ENCODE data around the gene SPEM3.

The SPEM3 gene

DNA sequence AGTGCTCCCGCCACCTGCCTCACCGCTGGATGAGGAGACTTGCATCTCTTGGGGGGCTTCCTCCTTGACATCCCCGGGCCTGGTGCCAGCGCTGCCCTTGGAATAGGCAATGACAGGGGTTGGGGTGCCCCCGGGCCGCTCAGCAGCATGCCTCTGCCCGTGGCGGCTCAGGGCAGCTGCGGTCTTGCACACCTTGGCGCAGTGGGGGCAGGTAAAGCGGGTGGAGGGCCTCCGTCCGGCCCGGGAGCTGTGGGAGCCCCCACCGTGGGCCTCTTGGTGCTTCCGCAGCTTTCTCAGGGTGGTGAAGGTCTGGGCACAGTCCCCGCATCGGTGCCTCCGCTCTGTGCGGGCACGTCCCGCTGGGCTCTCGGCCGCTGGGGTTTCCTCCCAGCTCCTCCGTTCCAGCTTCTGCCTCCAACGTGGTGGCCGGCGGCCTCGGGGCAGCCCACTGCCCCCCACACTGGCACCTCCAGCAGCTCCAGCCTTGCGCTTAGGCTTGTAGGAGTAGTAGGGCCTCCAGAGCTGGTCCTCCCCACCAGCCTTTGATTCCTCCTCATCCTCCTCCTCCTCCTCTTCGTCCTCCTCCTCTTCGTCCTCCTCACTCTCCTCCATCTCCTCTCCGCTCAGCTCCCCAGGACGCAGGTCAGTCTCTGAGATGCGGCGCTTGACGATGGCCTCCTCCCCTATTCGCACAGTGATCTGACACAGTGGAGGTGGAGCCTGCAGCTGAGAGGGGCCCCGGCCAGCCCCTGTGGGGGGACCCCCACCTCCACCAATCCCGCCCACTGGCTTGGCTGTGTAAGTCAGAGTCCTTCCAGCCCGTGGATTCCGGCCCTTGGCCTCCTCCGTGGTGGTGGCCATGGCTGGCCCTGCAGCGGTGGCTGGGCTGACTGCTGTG, 34.1 kb downstream of the SPEM3 start:
- no peak overlapping the region for H3K27ac ChIP-seq (ENCODE audit: low read depth, low read length)
- peaks cover 7 to 14% of the 10 kb centered on the region in 2 donors for H3K36me3 ChIP-seq (ENCODE audit: control insufficient read depth in 1 of 2, insufficient read depth in 2 of 2, low read length in 2 of 2)
- no peak overlapping the region for H3K4me3 ChIP-seq (ENCODE audit: low read depth in 1 of 2, low read length in 2 of 2)
- no peaks in the 10 kb centered on the region for H3K27me3 ChIP-seq (ENCODE audit: control insufficient read depth in 1 of 2, insufficient read depth in 2 of 2, low read length in 2 of 2)
- H3K9ac ChIP-seq (ENCODE audit: low read depth in 1 of 2, low read length in 2 of 2): no peak overlapping the region
- no peaks in the 10 kb centered on the region for H3K9me3 ChIP-seq (ENCODE audit: control insufficient read depth in 1 of 2, low read length in 2 of 2)
- H3K4me1 ChIP-seq (ENCODE audit: control insufficient read depth in 1 of 2, insufficient read depth in 2 of 2, low read length in 2 of 2): no peaks in the 10 kb centered on the region

DNA sequence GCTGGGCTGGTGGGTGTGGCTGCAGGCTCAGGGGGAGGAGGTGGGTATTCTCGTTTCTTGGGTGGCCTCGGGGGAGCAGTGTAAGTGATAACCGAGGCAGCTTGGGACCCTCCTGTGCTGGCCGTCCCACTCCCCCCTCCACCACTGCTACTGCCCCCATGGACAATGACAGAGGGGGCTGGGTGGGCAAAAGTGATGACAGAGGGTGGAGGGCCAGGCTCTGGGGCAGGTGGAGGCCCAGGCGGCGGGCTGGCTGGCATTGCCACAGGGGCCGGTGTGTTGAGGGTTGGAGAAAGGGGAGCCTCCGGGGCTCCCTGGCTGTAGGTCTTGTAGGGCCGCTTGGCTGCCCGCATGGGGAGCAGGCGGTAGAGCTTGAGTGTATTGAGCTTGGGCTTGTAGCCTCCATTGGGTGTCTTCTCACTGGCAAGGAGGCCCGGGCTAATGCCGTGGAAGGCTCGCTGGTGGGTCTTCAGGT, 34.8 kb downstream of the SPEM3 start:
- H3K4me1 ChIP-seq (ENCODE audit: control insufficient read depth in 1 of 2, insufficient read depth in 2 of 2, low read length in 2 of 2): no peaks in the 10 kb centered on the region
- no peaks in the 10 kb centered on the region for H3K9me3 ChIP-seq (ENCODE audit: control insufficient read depth in 1 of 2, low read length in 2 of 2)
- H3K36me3 ChIP-seq (ENCODE audit: control insufficient read depth in 1 of 2, insufficient read depth in 2 of 2, low read length in 2 of 2): peaks cover 7 to 14% of the 10 kb centered on the region in 2 donors
- H3K27ac ChIP-seq (ENCODE audit: low read depth, low read length): no peak overlapping the region
- no peaks in the 10 kb centered on the region for H3K27me3 ChIP-seq (ENCODE audit: control insufficient read depth in 1 of 2, insufficient read depth in 2 of 2, low read length in 2 of 2)
- H3K4me3 ChIP-seq (ENCODE audit: low read depth in 1 of 2, low read length in 2 of 2): no peak overlapping the region
- no peak overlapping the region for H3K9ac ChIP-seq (ENCODE audit: low read depth in 1 of 2, low read length in 2 of 2)

- Histone ChIP-seq H3K27ac (ENCODE audit: low read depth, low read length) (no peak overlapping the region), H3K9me3 (ENCODE audit: control insufficient read depth in 1 of 2, low read length in 2 of 2) (no peaks in the 10 kb centered on the region), H3K4me3 (ENCODE audit: low read depth in 1 of 2, low read length in 2 of 2) (no peak overlapping the region), H3K27me3 (ENCODE audit: control insufficient read depth in 1 of 2, insufficient read depth in 2 of 2, low read length in 2 of 2) (no peaks in the 10 kb centered on the region), H3K36me3 (ENCODE audit: control insufficient read depth in 1 of 2, insufficient read depth in 2 of 2, low read length in 2 of 2) (peaks cover 7 to 14% of the 10 kb centered on the region in 2 donors), H3K9ac (ENCODE audit: low read depth in 1 of 2, low read length in 2 of 2) (no peak overlapping the region), H3K4me1 (ENCODE audit: control insufficient read depth in 1 of 2, insufficient read depth in 2 of 2, low read length in 2 of 2) (no peaks in the 10 kb centered on the region)
Measured at GRCh38 chr17:7464081-7464480, 35.4 kb downstream of the SPEM3 start.

DNA sequence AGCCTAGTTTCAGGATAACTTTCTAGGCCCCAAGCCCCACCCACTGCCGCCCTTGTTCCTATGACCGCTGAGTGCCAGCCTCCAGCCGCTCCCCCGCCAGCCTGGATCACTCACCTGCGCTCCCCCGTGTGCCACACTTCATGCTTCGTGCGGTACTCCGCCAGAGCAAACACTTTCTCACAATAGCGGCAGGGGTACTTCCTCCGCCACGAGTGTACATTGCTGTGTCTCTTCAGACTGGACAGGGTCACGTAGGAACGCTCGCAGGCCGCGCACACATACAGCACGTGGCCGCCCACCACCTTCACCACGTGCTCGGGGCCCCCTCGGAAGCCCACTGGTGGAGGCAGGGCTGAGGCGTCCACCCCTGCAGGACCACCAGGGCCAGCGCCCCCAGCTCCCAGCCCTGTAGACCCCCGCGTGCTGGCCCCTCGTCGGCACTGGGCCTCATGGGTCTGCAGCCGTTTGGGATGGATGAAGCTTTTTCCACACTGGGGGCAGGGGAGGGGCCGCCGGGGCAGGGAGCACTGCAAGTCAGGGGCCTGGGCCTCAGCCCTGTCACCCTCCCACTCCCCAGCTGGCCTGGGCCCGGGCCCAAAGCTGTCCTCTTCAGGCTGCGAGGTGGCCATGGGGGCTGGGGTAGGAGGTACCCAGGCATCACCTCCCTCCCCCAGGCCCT, 37.1 kb downstream of the SPEM3 start:
- no peak overlapping the region for H3K9ac ChIP-seq (ENCODE audit: low read depth in 1 of 2, low read length in 2 of 2)
- H3K27me3 ChIP-seq (ENCODE audit: control insufficient read depth in 1 of 2, insufficient read depth in 2 of 2, low read length in 2 of 2): no peaks in the 10 kb centered on the region
- peaks cover 7 to 14% of the 10 kb centered on the region in 2 donors for H3K36me3 ChIP-seq (ENCODE audit: control insufficient read depth in 1 of 2, insufficient read depth in 2 of 2, low read length in 2 of 2)
- no peak overlapping the region for H3K27ac ChIP-seq (ENCODE audit: low read depth, low read length)
- peaks cover 0 to 3% of the 10 kb centered on the region in 2 donors for H3K4me1 ChIP-seq (ENCODE audit: control insufficient read depth in 1 of 2, insufficient read depth in 2 of 2, low read length in 2 of 2)
- H3K9me3 ChIP-seq (ENCODE audit: control insufficient read depth in 1 of 2, low read length in 2 of 2): no peaks in the 10 kb centered on the region
- H3K4me3 ChIP-seq (ENCODE audit: low read depth in 1 of 2, low read length in 2 of 2): no peak overlapping the region

GRCh38 chr17:7466318-7466638, 37.6 kb downstream of the SPEM3 start:
- Histone ChIP-seq H3K4me1 (ENCODE audit: control insufficient read depth in 1 of 2, insufficient read depth in 2 of 2, low read length in 2 of 2) (peaks cover 0 to 5% of the 10 kb centered on the region in 2 donors), H3K27ac (ENCODE audit: low read depth, low read length) (no peak overlapping the region), H3K36me3 (ENCODE audit: control insufficient read depth in 1 of 2, insufficient read depth in 2 of 2, low read length in 2 of 2) (peaks cover 6 to 14% of the 10 kb centered on the region in 2 donors), H3K9me3 (ENCODE audit: control insufficient read depth in 1 of 2, low read length in 2 of 2) (no peaks in the 10 kb centered on the region), H3K9ac (ENCODE audit: low read depth in 1 of 2, low read length in 2 of 2) (no peak overlapping the region), H3K27me3 (ENCODE audit: control insufficient read depth in 1 of 2, insufficient read depth in 2 of 2, low read length in 2 of 2) (no peaks in the 10 kb centered on the region), H3K4me3 (ENCODE audit: low read depth in 1 of 2, low read length in 2 of 2) (no peak overlapping the region)

DNA sequence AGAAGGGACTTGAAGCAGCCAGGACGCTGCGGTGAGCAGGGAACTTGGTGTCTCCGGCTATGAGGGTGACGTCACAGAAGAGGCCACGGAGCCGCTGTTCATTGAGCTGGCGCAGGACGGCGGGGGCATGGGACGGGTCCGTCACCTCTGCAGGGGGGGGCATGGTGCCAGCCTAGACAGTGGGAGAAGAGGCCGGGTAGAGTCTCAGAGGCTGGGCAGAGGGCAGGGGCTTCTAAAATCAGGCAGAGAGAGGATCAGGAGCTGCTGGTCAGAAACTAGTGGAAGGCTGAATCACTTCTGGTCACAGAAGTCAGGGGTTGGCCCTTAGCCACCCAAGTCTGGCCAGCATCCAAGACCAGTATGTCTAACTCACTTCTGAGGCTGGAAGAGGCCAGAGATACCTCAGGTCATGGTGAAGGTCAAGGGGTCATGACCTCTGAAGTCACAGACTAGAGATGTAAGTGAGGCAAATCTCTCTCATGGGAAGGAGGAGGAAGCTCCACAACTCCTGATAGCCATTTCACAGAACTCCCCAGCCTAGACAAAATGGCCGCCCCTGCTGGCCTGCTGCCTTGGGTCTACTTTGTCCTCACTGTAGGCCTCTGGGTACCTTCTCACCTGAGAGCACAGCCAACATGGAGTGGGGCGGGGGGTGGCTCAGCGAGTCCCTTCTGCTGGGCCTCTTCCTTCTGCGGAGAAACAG, 38.1 kb downstream of the SPEM3 start:
- Histone ChIP-seq H3K27me3 (ENCODE audit: control insufficient read depth in 1 of 2, insufficient read depth in 2 of 2, low read length in 2 of 2) (no peaks in the 10 kb centered on the region), H3K4me1 (ENCODE audit: control insufficient read depth in 1 of 2, insufficient read depth in 2 of 2, low read length in 2 of 2) (peaks cover 0 to 5% of the 10 kb centered on the region in 2 donors), H3K4me3 (ENCODE audit: low read depth in 1 of 2, low read length in 2 of 2) (no peak overlapping the region), H3K36me3 (ENCODE audit: control insufficient read depth in 1 of 2, insufficient read depth in 2 of 2, low read length in 2 of 2) (peaks cover 5 to 14% of the 10 kb centered on the region in 2 donors), H3K9ac (ENCODE audit: low read depth in 1 of 2, low read length in 2 of 2) (no peak overlapping the region), H3K27ac (ENCODE audit: low read depth, low read length) (no peak overlapping the region), H3K9me3 (ENCODE audit: control insufficient read depth in 1 of 2, low read length in 2 of 2) (no peaks in the 10 kb centered on the region)

DNA sequence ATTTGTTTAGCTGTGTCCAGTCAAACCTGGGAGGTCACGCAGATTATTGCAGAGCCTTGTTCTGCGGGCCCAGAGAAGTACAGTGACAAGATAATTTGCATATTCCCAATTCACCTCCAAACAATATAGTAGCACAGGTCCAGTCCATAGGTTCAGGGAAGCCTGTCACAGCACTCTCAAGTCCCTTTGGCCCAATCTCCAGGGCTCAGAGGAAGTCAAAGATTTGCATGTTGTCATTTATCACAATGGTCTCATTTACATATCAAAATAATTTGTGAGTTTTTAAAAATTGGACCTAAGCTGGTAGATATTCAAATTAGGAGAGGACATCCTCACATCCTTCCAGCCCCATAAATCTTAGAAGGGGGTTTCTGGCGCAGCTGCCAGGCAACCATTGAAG, 38.8 kb downstream of the SPEM3 start:
- H3K36me3 ChIP-seq (ENCODE audit: control insufficient read depth in 1 of 2, insufficient read depth in 2 of 2, low read length in 2 of 2): peaks cover 5 to 14% of the 10 kb centered on the region in 2 donors
- H3K27me3 ChIP-seq (ENCODE audit: control insufficient read depth in 1 of 2, insufficient read depth in 2 of 2, low read length in 2 of 2): no peaks in the 10 kb centered on the region
- no peaks in the 10 kb centered on the region for H3K9me3 ChIP-seq (ENCODE audit: control insufficient read depth in 1 of 2, low read length in 2 of 2)
- no peak overlapping the region for H3K4me3 ChIP-seq (ENCODE audit: low read depth in 1 of 2, low read length in 2 of 2)
- H3K27ac ChIP-seq (ENCODE audit: low read depth, low read length): no peak overlapping the region
- peaks cover 0 to 5% of the 10 kb centered on the region in 2 donors for H3K4me1 ChIP-seq (ENCODE audit: control insufficient read depth in 1 of 2, insufficient read depth in 2 of 2, low read length in 2 of 2)
- no peak overlapping the region for H3K9ac ChIP-seq (ENCODE audit: low read depth in 1 of 2, low read length in 2 of 2)

GRCh38 chr17:7468290-7468689, 39.6 kb downstream of the SPEM3 start:
- Histone ChIP-seq H3K36me3 (ENCODE audit: control insufficient read depth in 1 of 2, insufficient read depth in 2 of 2, low read length in 2 of 2) (peaks cover 5 to 8% of the 10 kb centered on the region in 2 donors), H3K27me3 (ENCODE audit: control insufficient read depth in 1 of 2, insufficient read depth in 2 of 2, low read length in 2 of 2) (no peaks in the 10 kb centered on the region), H3K4me3 (ENCODE audit: low read depth in 1 of 2, low read length in 2 of 2) (no peak overlapping the region), H3K9me3 (ENCODE audit: control insufficient read depth in 1 of 2, low read length in 2 of 2) (no peaks in the 10 kb centered on the region), H3K27ac (ENCODE audit: low read depth, low read length) (no peak overlapping the region), H3K4me1 (ENCODE audit: control insufficient read depth in 1 of 2, insufficient read depth in 2 of 2, low read length in 2 of 2) (peaks cover 0 to 5% of the 10 kb centered on the region in 2 donors), H3K9ac (ENCODE audit: low read depth in 1 of 2, low read length in 2 of 2) (no peak overlapping the region)

DNA sequence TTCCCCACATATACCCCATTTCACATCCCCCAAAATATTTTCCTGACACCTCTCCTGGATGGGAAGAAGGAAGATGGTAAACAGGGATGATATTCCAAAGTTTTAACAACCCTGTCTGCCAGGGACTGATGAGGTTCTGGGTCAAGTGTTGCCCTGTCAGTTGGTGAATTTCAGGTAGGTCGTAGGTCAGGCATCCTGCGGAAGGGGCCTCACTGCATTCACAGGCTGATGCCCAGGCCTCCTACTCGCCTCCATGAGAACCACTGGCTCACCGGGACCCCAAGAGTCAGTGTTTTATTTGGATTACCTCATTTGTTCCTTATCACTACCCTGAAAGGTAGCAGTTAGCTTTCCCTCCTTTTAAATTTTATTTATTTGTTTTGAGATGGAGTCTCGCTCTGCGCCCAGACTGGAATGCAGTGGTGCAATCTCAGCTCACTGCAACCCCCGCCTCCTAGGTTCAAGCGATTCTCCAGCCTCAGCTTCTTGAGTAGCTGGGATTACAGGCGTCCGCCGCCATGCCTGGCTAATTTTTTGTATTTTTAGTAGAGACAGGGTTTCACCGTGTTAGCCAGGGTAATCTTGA, 40.2 kb downstream of the SPEM3 start:
- H3K27me3 ChIP-seq (ENCODE audit: control insufficient read depth in 1 of 2, insufficient read depth in 2 of 2, low read length in 2 of 2): no peaks in the 10 kb centered on the region
- H3K4me1 ChIP-seq (ENCODE audit: control insufficient read depth in 1 of 2, insufficient read depth in 2 of 2, low read length in 2 of 2): peaks cover 0 to 5% of the 10 kb centered on the region in 2 donors
- no peak overlapping the region for H3K27ac ChIP-seq (ENCODE audit: low read depth, low read length)
- no peak overlapping the region for H3K9ac ChIP-seq (ENCODE audit: low read depth in 1 of 2, low read length in 2 of 2)
- H3K36me3 ChIP-seq (ENCODE audit: control insufficient read depth in 1 of 2, insufficient read depth in 2 of 2, low read length in 2 of 2): peaks cover 5% of the 10 kb centered on the region in 2 donors
- no peaks in the 10 kb centered on the region for H3K9me3 ChIP-seq (ENCODE audit: control insufficient read depth in 1 of 2, low read length in 2 of 2)
- H3K4me3 ChIP-seq (ENCODE audit: low read depth in 1 of 2, low read length in 2 of 2): no peak overlapping the region

Measured in duodenal mucosa (tissue), 2 donors.